HEK293T (cell line): ENCODE data around the gene RBM38.

ENCODE experiments used
- FOXK2 ChIP-seq: fragments of 450-650 bp; IDR thresholded peaks from 2 replicates; pipeline ENCODE4 v1.6.1; 2016; ENCODE audit warnings: mild to moderate bottlenecking
- FOXM1 ChIP-seq: fragments of 450-650 bp; IDR thresholded peaks from 2 replicates; pipeline ENCODE4 v1.6.1; 2017; ENCODE audit warnings: mild to moderate bottlenecking, borderline replicate concordance
- L3MBTL2 ChIP-seq: fragments of 450-650 bp; conservative IDR thresholded peaks from 2 replicates; pipeline ENCODE4 v1.6.1; 2016; ENCODE audit warnings: mild to moderate bottlenecking
- LEF1 ChIP-seq: fragments of 450-650 bp; IDR thresholded peaks from 2 replicates; pipeline ENCODE4 v1.6.1; 2017; ENCODE audit warnings: mild to moderate bottlenecking, borderline replicate concordance
- PKNOX1 ChIP-seq: fragments of 450-650 bp; IDR thresholded peaks from 2 replicates; pipeline ENCODE4 v1.6.1; 2016
- SUZ12 ChIP-seq: fragments of 450-650 bp; IDR thresholded peaks from 2 replicates; pipeline ENCODE4 v1.6.1; 2016; ENCODE audit warnings: mild to moderate bottlenecking

DNA sequence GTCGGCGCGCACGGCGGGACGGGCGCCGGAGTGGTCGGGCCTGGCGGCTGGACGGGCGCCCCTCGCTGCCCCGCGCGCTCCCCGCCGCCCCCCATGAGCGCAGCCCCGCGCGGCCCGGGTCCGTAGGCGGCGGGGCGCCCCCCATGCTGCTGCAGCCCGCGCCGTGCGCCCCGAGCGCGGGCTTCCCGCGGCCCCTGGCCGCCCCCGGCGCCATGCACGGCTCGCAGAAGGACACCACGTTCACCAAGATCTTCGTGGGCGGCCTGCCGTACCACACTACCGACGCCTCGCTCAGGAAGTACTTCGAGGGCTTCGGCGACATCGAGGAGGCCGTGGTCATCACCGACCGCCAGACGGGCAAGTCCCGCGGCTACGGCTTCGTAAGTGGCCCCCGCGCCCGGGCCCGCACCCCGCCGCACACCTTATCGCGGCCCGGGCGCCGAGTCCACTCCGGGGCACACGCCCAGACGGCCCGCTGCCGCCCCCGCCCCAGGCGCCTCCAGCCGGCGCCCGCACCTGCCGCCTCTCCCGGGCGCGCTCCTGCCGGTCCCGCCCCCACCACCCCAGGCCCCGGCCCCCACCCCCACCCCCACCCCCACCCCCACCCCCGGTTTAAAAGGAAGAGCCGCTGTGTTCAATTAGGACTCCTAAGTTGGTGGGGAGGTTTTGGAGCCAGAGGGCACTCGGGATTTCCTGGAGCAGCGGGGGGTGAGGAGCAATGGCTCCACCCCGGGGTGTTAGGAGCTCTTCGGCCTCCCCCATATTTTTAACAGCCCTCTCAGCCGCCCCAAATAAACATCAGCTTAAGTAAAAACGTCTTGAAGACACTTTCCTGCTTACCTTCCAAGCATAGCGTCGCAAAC is 474 bp downstream of the RBM38 start:
- no peak for TF ChIP-seq PKNOX1
- TF ChIP-seq FOXK2 = no peak
- TF ChIP-seq SUZ12 = no peak
- TF ChIP-seq FOXM1 = no peak
- TF ChIP-seq L3MBTL2 = no peak
- TF ChIP-seq LEF1 = no peak
